ENCODE data around the gene FGF8. TPM values are rescaled to one million over a fixed set of nuclear protein-coding genes. Genes with fewer than 3 reads are reported as not detected.
A peak's percentile ranks its signal among the peaks of the same experiment; 100 is the strongest.

Gene FGF8
- total and polyA plus RNA-seq, 5 experiments from 2014 or later: not detected

GRCh38 chr10:101736666-101737065, 39.2 kb downstream of the FGF8 start:
- no peak overlapping the region for H3K4me3 Mint-ChIP-seq
- no peak overlapping the region for H3K27ac Mint-ChIP-seq
- no peaks in the 10 kb centered on the region for H3K4me1 Mint-ChIP-seq
- POLR2A ChIA-PET: no interaction called here
- DNase-seq: no peak
- peaks cover 2 to 42% (median 21%) of the 10 kb centered on the region in 5 donors for H3K27me3 Mint-ChIP-seq
- ATAC-seq: no peak
- H3K9me3 Mint-ChIP-seq: no peaks in the 10 kb centered on the region
- peaks cover 0 to 2% (median 0%) of the 10 kb centered on the region in 3 donors for H3K36me3 Mint-ChIP-seq

- peak overlapping the region in 1 of 10 donors; percentile 33 for H3K27ac Mint-ChIP-seq
- no peak for ATAC-seq
- H3K27me3 Mint-ChIP-seq: peaks cover 0 to 34% (median 19%) of the 10 kb centered on the region in 5 donors
- H3K4me1 Mint-ChIP-seq: no peaks in the 10 kb centered on the region
- H3K36me3 Mint-ChIP-seq: no peaks in the 10 kb centered on the region
- DNase-seq: no peak
- POLR2A ChIA-PET: no interaction called here
- no peaks in the 10 kb centered on the region for H3K9me3 Mint-ChIP-seq
- no peak overlapping the region for H3K4me3 Mint-ChIP-seq
Measured at GRCh38 chr10:101732096-101732495, 43.8 kb downstream of the FGF8 start.

- DNase-seq (no peak), ATAC-seq (no peak)
- no peaks in the 10 kb centered on the region for H3K4me1 Mint-ChIP-seq
- H3K9me3 Mint-ChIP-seq: no peaks in the 10 kb centered on the region
- H3K27ac Mint-ChIP-seq: no peak overlapping the region
- no peak overlapping the region for H3K4me3 Mint-ChIP-seq
- H3K36me3 Mint-ChIP-seq: no peaks in the 10 kb centered on the region
- peaks cover 1 to 16% (median 10%) of the 10 kb centered on the region in 5 donors for H3K27me3 Mint-ChIP-seq
- POLR2A ChIA-PET: no interaction called here
Measured at GRCh38 chr10:101726115-101726387, 49.9 kb downstream of the FGF8 start.

GRCh38 chr10:101725296-101726114, 50.4 kb downstream of the FGF8 start:
- no peaks in the 10 kb centered on the region for H3K36me3 Mint-ChIP-seq
- no peak overlapping the region for H3K27ac Mint-ChIP-seq
- H3K9me3 Mint-ChIP-seq: no peaks in the 10 kb centered on the region
- H3K27me3 Mint-ChIP-seq: peaks cover 0 to 18% (median 13%) of the 10 kb centered on the region in 5 donors
- POLR2A ChIA-PET: no interaction called here
- ATAC-seq: no peak
- DNase-seq: no peak
- H3K4me3 Mint-ChIP-seq: no peak overlapping the region
- H3K4me1 Mint-ChIP-seq: no peaks in the 10 kb centered on the region

GRCh38 chr10:101724446-101724845, 51.5 kb downstream of the FGF8 start:
- ATAC-seq (no peak), DNase-seq (no peak)
- Mint-ChIP-seq H3K9me3 (no peaks in the 10 kb centered on the region), H3K36me3 (no peaks in the 10 kb centered on the region), H3K4me3 (no peak overlapping the region), H3K27me3 (peaks cover 0 to 19% (median 11%) of the 10 kb centered on the region in 5 donors), H3K4me1 (no peaks in the 10 kb centered on the region), H3K27ac (no peak overlapping the region)
- POLR2A ChIA-PET: interaction anchor here (0.6 kb wide), 1 partner anchor 525 kb away, joined by 3 read pairs; no protein-coding TSS in a partner anchor

- ATAC-seq: no peak
- POLR2A ChIA-PET: no interaction called here
Measured at GRCh38 chr10:101723176-101723575, 52.7 kb downstream of the FGF8 start.

GRCh38 chr10:101721806-101722205, 54.1 kb downstream of the FGF8 start:
- POLR2A ChIA-PET: no interaction called here
- DNase-seq (no peak), ATAC-seq (no peak)
- no peak overlapping the region for H3K27ac Mint-ChIP-seq
- no peak overlapping the region for H3K4me3 Mint-ChIP-seq
- H3K4me1 Mint-ChIP-seq: no peaks in the 10 kb centered on the region
- H3K9me3 Mint-ChIP-seq: no peaks in the 10 kb centered on the region
- peaks cover 0 to 17% (median 14%) of the 10 kb centered on the region in 5 donors for H3K27me3 Mint-ChIP-seq
- peaks cover 0 to 2% (median 0%) of the 10 kb centered on the region in 3 donors for H3K36me3 Mint-ChIP-seq

More at GRCh38 chr10:101723176-101723575, 52.7 kb downstream of the FGF8 start:
- Mint-ChIP-seq H3K36me3 (no peaks in the 10 kb centered on the region), H3K4me1 (no peaks in the 10 kb centered on the region), H3K9me3 (no peaks in the 10 kb centered on the region), H3K4me3 (no peak overlapping the region), H3K27me3 (peaks cover 0 to 20% (median 13%) of the 10 kb centered on the region in 5 donors), H3K27ac (no peak overlapping the region)
- no peak for DNase-seq

GRCh38 chr10:101720606-101721230, 55.2 kb downstream of the FGF8 start:
- no peaks in the 10 kb centered on the region for H3K4me1 Mint-ChIP-seq
- H3K27me3 Mint-ChIP-seq: peaks cover 0 to 17% (median 15%) of the 10 kb centered on the region in 5 donors
- POLR2A ChIA-PET: no interaction called here
- peaks cover 0 to 2% (median 0%) of the 10 kb centered on the region in 3 donors for H3K36me3 Mint-ChIP-seq
- no peak overlapping the region for H3K27ac Mint-ChIP-seq
- H3K4me3 Mint-ChIP-seq: no peak overlapping the region
- no peaks in the 10 kb centered on the region for H3K9me3 Mint-ChIP-seq
- no peak for DNase-seq
- ATAC-seq: no peak

Other genes starting within 250 kb of the FGF8 start
- gene POLL, start 187.9 kb downstream of the FGF8 start, total RNA-seq: 10 to 100 TPM; 44.0 to 48.9 TPM
- gene POLL, start 187.9 kb downstream of the FGF8 start, polyA plus RNA-seq: 10 to 100 TPM; 10.6 to 16.7 (median 12.5) TPM
- gene DPCD, start 187.8 kb downstream of the FGF8 start, total RNA-seq: 1 to 10 TPM in 1 of 2 experiments, under 1 TPM in 1; 0.75 to 1.4 TPM
- 1 to 10 TPM; 1.3 to 3.0 (median 2.4) TPM for gene DPCD, start 187.8 kb downstream of the FGF8 start, polyA plus RNA-seq
- 100 to 1,000 TPM in 1 of 2 experiments, 10 to 100 TPM in 1; 91.2 to 106 TPM for gene FBXW4, start 80.9 kb downstream of the FGF8 start, total RNA-seq
- 10 to 100 TPM in 1 of 3 donors, 1 to 10 TPM in 2; 6.1 to 13.1 (median 6.5) TPM for gene FBXW4, start 80.9 kb downstream of the FGF8 start, polyA plus RNA-seq
- gene NPM3, start 7.3 kb upstream of the FGF8 start, total RNA-seq: 10 to 100 TPM; 17.1 to 19.1 TPM
- 10 to 100 TPM; 14.6 to 19.3 (median 18.9) TPM for gene NPM3, start 7.3 kb upstream of the FGF8 start, polyA plus RNA-seq
- 100 to 1,000 TPM; 370 to 406 TPM for gene OGA, start 42.3 kb upstream of the FGF8 start, total RNA-seq
- gene OGA, start 42.3 kb upstream of the FGF8 start, polyA plus RNA-seq: 10 to 100 TPM; 35.7 to 43.7 (median 41.9) TPM
- 1 to 10 TPM; 2.0 to 2.5 TPM for gene KCNIP2, start 67.7 kb upstream of the FGF8 start, total RNA-seq
- not detected for gene KCNIP2, start 67.7 kb upstream of the FGF8 start, polyA plus RNA-seq